ENCODE results near the gene PARVA.

The PARVA gene

GRCh38 chr11:12480401-12480800 is 103.0 kb downstream of the PARVA start:
- TF ChIP-seq CTCF (IDR thresholded peaks at IDR 0.05; ENCODE audit: borderline replicate concordance, insufficient read depth, low read depth, low read length): no peak
- H3K4me3 ChIP-seq (ENCODE audit: low read depth, low read length): no peak overlapping the region

GRCh38 chr11:12482839-12483238 is 105.5 kb downstream of the PARVA start:
- no peak for TF ChIP-seq CTCF (IDR thresholded peaks at IDR 0.05; ENCODE audit: borderline replicate concordance, insufficient read depth, low read depth, low read length)
- no peak overlapping the region for H3K4me3 ChIP-seq (ENCODE audit: low read depth, low read length)

GRCh38 chr11:12483604-12484003 is 106.2 kb downstream of the PARVA start:
- no peak for TF ChIP-seq CTCF (IDR thresholded peaks at IDR 0.05; ENCODE audit: borderline replicate concordance, insufficient read depth, low read depth, low read length)
- H3K4me3 ChIP-seq (ENCODE audit: low read depth, low read length): no peak overlapping the region

- no peak for TF ChIP-seq CTCF (IDR thresholded peaks at IDR 0.05; ENCODE audit: borderline replicate concordance, insufficient read depth, low read depth, low read length)
Observed at GRCh38 chr11:12485328-12485727, 108.0 kb downstream of the PARVA start.

GRCh38 chr11:12489246-12489772 is 111.9 kb downstream of the PARVA start:
- no peak for TF ChIP-seq CTCF (IDR thresholded peaks at IDR 0.05; ENCODE audit: borderline replicate concordance, insufficient read depth, low read depth, low read length)
- no peak overlapping the region for H3K4me3 ChIP-seq (ENCODE audit: low read depth, low read length)

More at GRCh38 chr11:12485328-12485727, 108.0 kb downstream of the PARVA start:
- H3K4me3 ChIP-seq (ENCODE audit: low read depth, low read length): no peak overlapping the region

- no peak for TF ChIP-seq CTCF (IDR thresholded peaks at IDR 0.05; ENCODE audit: borderline replicate concordance, insufficient read depth, low read depth, low read length)
- H3K4me3 ChIP-seq (ENCODE audit: low read depth, low read length): no peak overlapping the region
Observed at GRCh38 chr11:12494699-12495098, 117.3 kb downstream of the PARVA start.

- no peak for TF ChIP-seq CTCF (IDR thresholded peaks at IDR 0.05; ENCODE audit: borderline replicate concordance, insufficient read depth, low read depth, low read length)
Observed at GRCh38 chr11:12496181-12497025, 119.0 kb downstream of the PARVA start.

More at GRCh38 chr11:12496181-12497025, 119.0 kb downstream of the PARVA start:
- no peak overlapping the region for H3K4me3 ChIP-seq (ENCODE audit: low read depth, low read length)
